SK-N-MC (cell line): ENCODE measurements around the gene ELOVL6.
"Not testable (repeated sequence)": the region's sequence is repeated elsewhere in the genome, so short reads cannot be mapped to it uniquely, and the experiment has no call there.

Source experiments
- DNase-seq: peaks from one replicate; pipeline ENCODE4 v3.0.0-alpha.2; 2011; ENCODE audit warnings: low read depth, low spot score
- H3K27ac ChIP-seq: fragments of 200-600 bp; sonication (generic); 2 replicates; pipeline ENCODE4 v1.5.1; 2016; ENCODE audit warnings: mixed run types
- H3K36me3 ChIP-seq: fragments of 200-600 bp; sonication (generic); 2 replicates; pipeline ENCODE4 v1.6.1; 2017; ENCODE audit warnings: antibody characterized with exemption, low read length, mixed read lengths; ENCODE audit not compliant: insufficient read depth
- H3K4me3 ChIP-seq: fragments of 200-600 bp; sonication (generic); 2 replicates; pipeline ENCODE4 v1.5.1; 2016
- H3K9ac ChIP-seq: fragments of 200-600 bp; sonication (generic); 2 replicates; pipeline ENCODE4 v1.8.0; 2017; ENCODE audit warnings: mixed run types, mixed read lengths; ENCODE audit not compliant: insufficient read length
- H3K9me3 ChIP-seq: fragments of 200-600 bp; sonication (generic); 2 replicates; pipeline ENCODE4 v1.6.1; 2017; ENCODE audit warnings: low read depth, mild to moderate bottlenecking, antibody characterized with exemption, low read length, moderate library complexity, mixed read lengths
- EZH2 ChIP-seq: fragments of 200-600 bp; sonication (generic); IDR thresholded peaks from one replicate; pipeline ENCODE4 v1.6.1; 2017; ENCODE audit warnings: antibody characterized with exemption
- FOXP2 ChIP-seq: optimal IDR thresholded peaks from 2 replicates; pipeline ENCODE3; 2011; ENCODE audit warnings: mild to moderate bottlenecking, moderate library complexity; ENCODE audit not compliant: insufficient read depth; ENCODE audit errors: extremely low read length, control extremely low read depth
- POLR2AphosphoS5 ChIP-seq: IDR thresholded peaks from 2 replicates; pipeline ENCODE4 v1.6.1; 2012; ENCODE audit warnings: mild to moderate bottlenecking, low read depth, low read length, borderline replicate concordance

The ELOVL6 gene

DNA sequence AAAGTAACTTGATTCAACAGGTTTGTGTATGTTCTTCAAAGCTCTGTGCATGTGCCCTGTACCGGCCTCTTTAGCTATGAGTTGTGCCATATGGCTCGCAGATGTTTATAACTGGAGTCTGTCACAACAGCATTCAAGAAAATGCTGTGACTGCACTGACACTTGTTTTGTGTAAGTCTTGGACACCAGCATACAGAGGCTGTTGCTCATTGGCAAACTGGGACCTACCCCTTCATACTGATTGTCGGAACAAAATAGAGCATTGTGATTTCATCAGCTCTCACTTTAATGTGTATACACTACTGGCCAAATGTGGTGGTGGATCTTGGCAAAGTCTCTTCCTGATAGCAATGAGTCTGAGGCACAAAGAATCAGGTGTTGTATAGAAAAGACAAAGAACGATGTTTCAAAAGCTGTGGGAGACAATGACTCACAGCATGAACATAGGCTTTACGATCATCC, 151.8 kb downstream of the ELOVL6 start:
- TF ChIP-seq EZH2 = no peak
- TF ChIP-seq POLR2AphosphoS5 = no peak
- no peak for TF ChIP-seq FOXP2
- Histone ChIP-seq H3K27ac (no peak overlapping the region), H3K9ac (no peak overlapping the region), H3K4me3 (no peak overlapping the region), H3K9me3 (no peaks in the 10 kb centered on the region), H3K36me3 (no peaks in the 10 kb centered on the region)
- DNase-seq = no peak

DNA sequence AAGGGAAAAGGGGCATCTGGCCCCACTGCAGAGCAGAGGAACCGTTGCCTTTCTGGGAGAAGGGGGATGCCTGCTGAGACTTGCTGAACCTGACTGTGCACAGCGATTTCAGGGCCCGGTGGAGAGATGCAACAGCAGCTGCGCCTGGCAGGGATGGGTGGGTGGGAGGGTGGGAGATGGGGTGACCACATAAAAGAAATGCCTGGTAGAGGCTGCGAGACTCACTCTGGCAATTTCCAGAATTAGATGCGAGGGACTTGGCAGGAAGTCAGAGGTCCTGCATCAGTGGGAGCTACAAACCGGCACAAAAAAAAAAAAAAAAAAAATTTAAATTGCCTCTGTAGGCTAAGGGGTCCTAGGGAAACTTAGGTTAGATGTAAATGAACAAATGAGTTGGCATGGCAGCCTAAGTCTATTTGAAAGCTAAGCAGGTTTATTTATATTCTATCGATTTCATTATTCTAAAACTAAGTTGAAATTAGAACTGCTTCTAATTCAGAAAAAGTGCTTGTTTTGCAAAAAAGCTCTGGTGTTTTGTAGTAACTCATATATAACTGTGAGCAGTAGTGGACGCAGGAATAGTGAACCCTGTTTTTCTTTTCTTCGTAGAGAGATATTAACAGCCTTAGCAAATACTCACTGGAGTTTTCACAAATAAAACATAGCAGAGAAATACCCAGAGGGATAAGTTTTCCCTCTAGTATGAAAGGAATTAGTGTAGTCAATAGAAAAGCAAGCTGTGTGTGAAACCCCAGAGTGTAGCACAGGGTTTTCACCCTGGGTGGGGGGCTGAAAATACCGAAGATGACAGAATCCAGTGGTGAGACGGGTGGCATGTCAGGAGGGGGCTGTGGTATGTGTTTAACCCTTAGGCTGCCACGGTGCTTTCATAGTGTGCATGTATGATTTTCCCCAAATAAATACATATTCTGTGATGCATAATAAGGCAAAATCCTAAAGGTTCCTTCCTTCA, 155.6 kb downstream of the ELOVL6 start:
- Histone ChIP-seq H3K9ac (peak overlapping the region; percentile 46), H3K4me3 (peak overlapping the region; percentile 67), H3K9me3 (no peaks in the 10 kb centered on the region), H3K36me3 (no peaks in the 10 kb centered on the region), H3K27ac (peak overlapping the region; percentile 86)
- TF ChIP-seq EZH2 (no peak), FOXP2 (no peak), POLR2AphosphoS5 (no peak)
- no peak for DNase-seq

DNA sequence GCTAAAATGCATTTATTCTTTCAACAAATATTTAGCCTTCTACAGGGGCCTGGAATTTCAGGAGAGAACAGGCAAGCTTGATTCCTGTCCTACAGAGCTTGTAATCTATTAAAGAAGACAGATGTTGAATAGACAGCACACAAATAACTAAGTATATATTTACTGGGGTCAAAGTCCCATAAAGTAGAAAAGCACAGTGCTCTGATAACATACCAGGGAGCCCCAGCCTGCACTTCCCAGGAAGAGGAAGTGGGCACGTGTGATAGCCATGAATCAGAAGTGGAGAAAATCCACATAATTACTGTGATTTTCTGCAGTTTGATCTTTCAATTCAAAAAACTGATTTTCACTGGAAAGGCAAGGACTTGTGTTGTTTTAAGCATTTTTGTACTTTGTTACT, 156.7 kb downstream of the ELOVL6 start:
- TF ChIP-seq POLR2AphosphoS5 = no peak; the same call in 1 of the 2 replicates
- no peak for TF ChIP-seq FOXP2
- no peak for TF ChIP-seq EZH2
- H3K9ac ChIP-seq = no peak overlapping the region
- DNase-seq = no peak
- H3K9me3 ChIP-seq = no peaks in the 10 kb centered on the region
- H3K27ac ChIP-seq = peak overlapping the region; percentile 58
- no peaks in the 10 kb centered on the region for H3K36me3 ChIP-seq
- H3K4me3 ChIP-seq = peak overlapping the region; percentile 1

DNA sequence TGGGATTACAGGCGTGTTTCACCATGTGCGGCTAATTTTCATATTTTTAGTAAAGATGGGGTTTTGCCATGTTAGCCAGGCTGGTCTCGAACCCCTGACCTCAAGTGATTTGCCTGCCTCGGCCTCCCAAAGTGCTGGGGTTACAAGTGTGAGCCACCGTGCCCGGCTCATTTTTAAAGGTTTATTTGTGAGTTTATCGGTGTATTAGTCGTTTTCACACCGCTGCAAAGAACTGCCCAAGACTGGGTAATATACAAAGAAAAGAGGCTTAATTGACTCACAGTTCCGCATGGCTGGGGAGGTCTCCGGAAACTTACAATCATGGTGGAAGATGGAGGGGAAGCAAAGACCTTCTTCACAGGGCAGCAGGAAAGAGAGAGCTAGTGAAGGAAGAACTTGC, 159.3 kb downstream of the ELOVL6 start:
- H3K27ac ChIP-seq, H3K4me3 ChIP-seq, DNase-seq, H3K9ac ChIP-seq, H3K36me3 ChIP-seq, H3K9me3 ChIP-seq: not testable (repeated sequence)

GRCh38 chr4:110034026-110034393, 164.4 kb downstream of the ELOVL6 start:
- TF ChIP-seq POLR2AphosphoS5 (no peak), FOXP2 (no peak), EZH2 (no peak)

DNA sequence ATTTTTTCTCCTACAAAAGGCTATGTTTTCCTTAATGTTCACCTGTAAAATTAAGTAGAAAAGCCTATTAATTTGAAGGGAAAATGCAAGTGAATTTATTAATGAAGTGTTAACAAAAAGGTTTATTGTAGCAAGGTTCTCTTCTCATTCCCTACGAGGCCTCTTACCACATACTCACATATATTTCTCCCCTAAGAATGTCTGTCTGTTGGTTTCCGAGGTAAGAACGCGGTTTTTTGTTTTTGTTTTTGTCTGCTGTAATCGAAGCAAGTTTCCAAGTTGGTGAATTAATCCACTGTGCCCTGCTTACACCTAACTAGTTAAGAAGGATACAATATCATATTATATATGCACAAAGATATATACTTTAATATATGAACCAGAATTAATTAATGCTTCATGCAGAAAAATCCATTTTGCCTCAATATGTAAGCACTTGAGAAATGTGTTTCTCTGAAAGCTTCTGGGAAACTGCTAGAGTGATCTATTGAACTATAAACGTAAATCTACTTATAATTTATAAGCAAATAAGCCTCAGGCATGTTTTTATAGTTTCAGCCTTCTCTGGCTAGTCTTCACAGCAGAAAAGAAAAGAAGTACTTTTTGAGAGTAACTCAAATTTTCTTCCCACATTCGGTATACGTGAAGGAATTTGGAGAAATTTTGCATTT, 164.9 kb downstream of the ELOVL6 start:
- TF ChIP-seq EZH2 (no peak), POLR2AphosphoS5 (no peak), FOXP2 (no peak)
- Histone ChIP-seq H3K4me3 (peak overlapping the region; percentile 74), H3K9ac (peak overlapping the region; percentile 34), H3K9me3 (no peaks in the 10 kb centered on the region), H3K36me3 (no peaks in the 10 kb centered on the region), H3K27ac (peak overlapping the region; percentile 86)
- DNase-seq = peak; percentile 85

More at GRCh38 chr4:110034026-110034393, 164.4 kb downstream of the ELOVL6 start:
- no peak for DNase-seq
- Histone ChIP-seq H3K36me3 (no peaks in the 10 kb centered on the region), H3K9ac (peak overlapping the region; percentile 34), H3K27ac (peak overlapping the region; percentile 86), H3K4me3 (peak overlapping the region; percentile 74), H3K9me3 (no peaks in the 10 kb centered on the region)

DNA sequence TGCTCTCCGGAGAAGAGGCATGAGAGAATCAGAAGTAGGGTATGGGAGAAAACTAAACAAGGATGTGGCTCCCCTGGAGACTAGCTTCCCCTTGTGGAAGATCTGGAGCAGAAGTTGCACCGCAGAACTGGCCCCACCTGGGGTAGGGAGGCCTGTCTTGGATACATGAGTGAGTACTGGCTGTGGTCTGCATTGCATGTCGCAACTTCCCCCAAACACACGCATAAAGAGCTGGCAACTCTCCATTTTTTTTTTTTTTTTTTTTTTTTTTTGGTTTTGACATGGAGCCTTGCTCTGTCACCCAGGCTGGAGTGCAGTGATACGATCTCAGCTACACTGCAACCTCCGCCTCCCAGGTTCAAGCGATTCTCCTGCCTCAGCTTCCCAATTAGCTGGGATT, 165.8 kb downstream of the ELOVL6 start:
- Histone ChIP-seq H3K27ac (no peak overlapping the region), H3K36me3 (no peaks in the 10 kb centered on the region), H3K4me3 (no peak overlapping the region), H3K9me3 (no peaks in the 10 kb centered on the region), H3K9ac (no peak overlapping the region)
- TF ChIP-seq EZH2 = no peak
- TF ChIP-seq POLR2AphosphoS5 = no peak; the same call in 1 of the 2 replicates
- no peak for TF ChIP-seq FOXP2
- DNase-seq = no peak

- TF ChIP-seq POLR2AphosphoS5 (no peak), FOXP2 (no peak), EZH2 (no peak)
- H3K9me3 ChIP-seq = no peaks in the 10 kb centered on the region
- H3K27ac ChIP-seq = peak overlapping the region; percentile 7; the same call in 1 of the 2 replicates
- H3K4me3 ChIP-seq = peak overlapping the region; percentile 8; the same call in 1 of the 2 replicates
- H3K9ac ChIP-seq = no peak overlapping the region
- DNase-seq = no peak
- no peaks in the 10 kb centered on the region for H3K36me3 ChIP-seq
Observed at GRCh38 chr4:110025718-110026117, 172.7 kb downstream of the ELOVL6 start.
